Retinal pigment epithelial cell (primary cell): Measurements from ENCODE around the gene HNRNPCL4.
"Not testable (repeated sequence)": the region's sequence is repeated elsewhere in the genome, so short reads cannot be mapped to it uniquely, and the experiment has no call there.

Experiments
- DNase-seq: peaks from one replicate; pipeline ENCODE4 v3.0.0-alpha.2; 2010; ENCODE audit warnings: low read depth
- H3K4me3 ChIP-seq: 2 replicates; pipeline ENCODE4 v1.5.1; 2011; ENCODE audit warnings: mild to moderate bottlenecking, low read length, control low read depth, moderate library complexity

HNRNPCL4 gene

DNA sequence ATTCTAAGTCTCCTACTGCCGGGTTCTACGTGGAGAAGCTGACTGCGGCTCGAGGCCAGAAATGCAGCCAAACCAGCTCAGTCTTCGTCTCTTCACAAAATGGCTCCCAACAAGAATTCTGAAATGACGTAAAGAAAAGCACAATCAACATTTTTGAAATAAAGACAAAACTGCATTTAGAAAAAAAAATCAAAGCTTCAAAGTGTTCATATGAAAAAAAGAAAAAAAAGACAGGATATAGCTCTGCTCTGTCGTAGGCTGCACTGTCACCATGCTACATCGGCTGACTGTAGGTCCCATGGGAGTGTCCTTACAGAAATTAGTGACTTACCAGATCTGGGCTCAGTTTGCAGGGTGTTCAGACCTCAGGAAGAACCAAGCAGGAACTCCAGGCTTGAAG is at the start of gene HNRNPCL4:
Gene HNRNPCL4, minus strand, starts transcription at position 101 of the 400 bp plus-strand sequence. CDS start 164 bp downstream, outside the sequence.
- DNase-seq, H3K4me3 ChIP-seq: not testable (repeated sequence)

DNA sequence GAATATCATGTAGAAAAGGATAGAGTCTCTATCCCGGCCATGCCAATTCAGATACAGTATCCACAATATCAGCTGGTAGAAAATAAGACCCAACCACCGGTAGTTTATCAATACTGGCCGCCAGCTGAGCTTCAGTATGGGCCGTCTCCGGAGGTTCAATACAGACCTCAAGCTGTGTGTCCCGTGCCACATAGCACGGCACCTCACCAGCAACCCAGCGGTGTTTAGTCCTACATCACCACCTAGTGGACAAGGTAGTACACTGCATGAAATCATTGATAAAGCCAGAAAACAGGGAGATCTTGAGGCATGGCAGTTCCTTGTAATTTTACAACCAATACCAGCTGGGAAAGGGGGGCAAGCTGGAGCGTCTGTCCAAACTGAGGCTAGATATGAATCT is 43.3 kb upstream of the HNRNPCL4 start:
- DNase-seq, H3K4me3 ChIP-seq: not testable (repeated sequence)

DNA sequence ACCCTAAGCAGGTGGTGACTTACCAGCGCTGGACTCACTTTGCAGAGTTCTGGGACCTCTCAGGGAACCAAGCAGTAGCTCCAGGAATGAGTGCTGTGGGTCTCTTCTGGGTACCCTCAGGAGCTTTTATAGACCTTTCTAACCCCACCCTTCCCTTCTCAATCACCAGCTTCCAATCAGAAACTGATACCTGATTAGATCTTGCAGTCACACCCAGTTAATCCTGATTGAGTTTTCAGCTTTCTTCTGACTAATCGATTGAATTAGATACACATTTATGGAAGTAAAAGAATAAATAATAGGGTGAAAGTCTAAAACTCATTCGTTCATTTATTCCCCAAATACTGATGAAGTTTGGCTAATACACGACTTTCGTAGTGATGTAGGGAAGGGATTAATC is 35.9 kb upstream of the HNRNPCL4 start, which contains the start of gene PRAMEF13:
Gene PRAMEF13, minus strand, starts transcription at position 101 of the 400 bp plus-strand sequence. CDS start 1,820 bp downstream, outside the sequence.
- not testable (repeated sequence) for DNase-seq, H3K4me3 ChIP-seq

DNA sequence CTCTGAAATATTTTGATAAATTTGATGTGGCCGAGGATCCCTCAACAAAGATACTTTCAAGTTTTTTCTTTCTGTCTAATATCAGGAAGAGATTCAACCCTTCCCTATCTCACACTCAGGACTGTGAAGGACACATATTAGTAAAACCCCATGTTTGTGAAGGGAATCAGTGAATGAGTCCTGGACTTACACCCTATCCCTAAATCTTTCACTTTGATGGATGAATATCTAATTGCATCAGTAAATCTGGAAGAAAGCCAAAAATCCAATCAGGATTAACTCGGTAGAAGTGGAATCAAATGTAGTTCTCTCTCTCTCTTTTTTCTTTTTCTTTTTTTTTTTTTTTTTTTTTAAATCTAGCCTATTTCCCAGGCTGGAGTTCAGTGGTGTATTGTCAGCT is 6.1 kb upstream of the HNRNPCL4 start, which contains the start of gene PRAMEF9:
Gene PRAMEF9, plus strand, starts transcription at position 301 of the 400 bp plus-strand sequence. CDS start 3,433 bp downstream, outside the sequence.
- DNase-seq, H3K4me3 ChIP-seq: not testable (repeated sequence)

DNA sequence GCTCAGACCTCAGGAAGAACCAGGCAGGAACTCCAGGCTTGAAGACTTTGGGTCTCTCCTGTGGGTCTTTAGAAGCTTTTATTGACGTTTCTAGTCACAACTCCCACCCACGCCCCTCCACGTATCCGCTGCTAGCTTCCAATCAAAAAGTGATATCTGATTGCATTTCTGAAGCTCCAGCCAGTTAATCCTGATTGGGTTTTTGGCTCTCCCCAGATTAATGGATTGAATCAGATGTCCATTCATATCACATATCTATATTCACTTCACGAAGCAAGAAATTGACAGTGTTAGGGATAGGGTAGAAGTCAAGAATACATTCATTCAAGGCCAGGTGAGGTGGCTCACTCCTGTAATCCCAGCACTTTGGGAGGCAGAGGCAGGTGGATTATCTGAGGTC is 9.5 kb downstream of the HNRNPCL4 start, which contains the start of gene PRAMEF26:
Gene PRAMEF26, minus strand, starts transcription at position 101 of the 400 bp plus-strand sequence. CDS start 2,914 bp downstream, outside the sequence.
- H3K4me3 ChIP-seq, DNase-seq: not testable (repeated sequence)

DNA sequence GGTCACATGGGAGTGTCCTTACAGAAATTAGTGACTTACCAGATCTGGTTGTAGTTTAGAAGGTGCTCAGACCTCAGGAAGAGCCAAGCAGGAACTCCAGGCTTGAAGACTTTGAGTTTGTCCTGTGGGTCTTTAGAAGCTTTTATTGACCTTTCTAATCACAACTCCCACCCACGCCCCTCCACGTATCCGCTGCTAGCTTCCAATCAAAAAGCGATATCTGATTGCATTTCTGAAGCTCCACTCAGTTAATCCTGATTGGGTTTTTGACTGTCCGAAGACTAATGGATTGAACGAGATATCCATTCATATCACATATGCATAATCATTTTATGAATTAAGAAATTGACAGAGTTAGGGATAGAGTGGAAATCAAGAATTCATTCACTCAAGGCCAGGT is 48.7 kb downstream of the HNRNPCL4 start, which contains the start of gene HNRNPCL2:
Gene HNRNPCL2, minus strand, starts transcription at position 101 of the 400 bp plus-strand sequence. CDS start 454 bp downstream, outside the sequence.
- not testable (repeated sequence) for DNase-seq, H3K4me3 ChIP-seq
